GM18951 (cell line): ENCODE measurements around the gene GPR3.
"Not testable (repeated sequence)": the region's sequence is repeated elsewhere in the genome, so short reads cannot be mapped to it uniquely, and the experiment has no call there.

Source experiments
- POLR2A ChIP-seq: IDR thresholded peaks from 4 replicates; pipeline ENCODE4 v1.6.1; 2011; ENCODE audit warnings: mild to moderate bottlenecking; ENCODE audit not compliant: insufficient read length, insufficient read depth; ENCODE audit errors: extremely low read depth
- in situ Hi-C: fragments of 300-500 bp; cut with MboI; formaldehyde crosslinking; loops from one replicate; pipeline ENCODE4 v1.12.0; 2022; ENCODE audit warnings: low sequenced_read_pairs, mixed read lengths, inconsistent platforms; ENCODE audit not compliant: unreplicated experiment

GPR3 gene

DNA sequence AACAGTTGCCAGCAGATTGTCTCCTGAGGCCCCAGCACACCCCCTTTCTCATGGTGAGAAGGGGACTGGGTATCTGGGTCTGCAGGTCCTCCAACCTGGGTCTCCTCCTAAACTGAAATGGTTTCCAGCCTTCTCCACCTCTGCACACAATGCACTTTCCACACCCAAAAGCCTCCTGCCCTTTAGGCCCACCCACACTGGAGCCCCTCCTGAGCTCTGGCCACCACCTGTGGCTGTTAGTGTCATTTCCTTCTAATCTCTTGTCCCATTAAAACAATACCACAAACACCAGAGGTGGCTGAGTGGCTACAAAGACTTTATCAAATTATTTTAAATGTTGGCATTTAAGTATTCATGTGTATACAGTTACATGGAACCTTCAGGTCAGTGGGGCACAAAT, 11.5 kb downstream of the GPR3 start:
- in situ Hi-C loops, result no loop called here
- no peak for TF ChIP-seq POLR2A

- in situ Hi-C loops, result no loop called here
- no peak for TF ChIP-seq POLR2A
Observed at GRCh38 chr1:27405074-27405473, 12.7 kb downstream of the GPR3 start.

DNA sequence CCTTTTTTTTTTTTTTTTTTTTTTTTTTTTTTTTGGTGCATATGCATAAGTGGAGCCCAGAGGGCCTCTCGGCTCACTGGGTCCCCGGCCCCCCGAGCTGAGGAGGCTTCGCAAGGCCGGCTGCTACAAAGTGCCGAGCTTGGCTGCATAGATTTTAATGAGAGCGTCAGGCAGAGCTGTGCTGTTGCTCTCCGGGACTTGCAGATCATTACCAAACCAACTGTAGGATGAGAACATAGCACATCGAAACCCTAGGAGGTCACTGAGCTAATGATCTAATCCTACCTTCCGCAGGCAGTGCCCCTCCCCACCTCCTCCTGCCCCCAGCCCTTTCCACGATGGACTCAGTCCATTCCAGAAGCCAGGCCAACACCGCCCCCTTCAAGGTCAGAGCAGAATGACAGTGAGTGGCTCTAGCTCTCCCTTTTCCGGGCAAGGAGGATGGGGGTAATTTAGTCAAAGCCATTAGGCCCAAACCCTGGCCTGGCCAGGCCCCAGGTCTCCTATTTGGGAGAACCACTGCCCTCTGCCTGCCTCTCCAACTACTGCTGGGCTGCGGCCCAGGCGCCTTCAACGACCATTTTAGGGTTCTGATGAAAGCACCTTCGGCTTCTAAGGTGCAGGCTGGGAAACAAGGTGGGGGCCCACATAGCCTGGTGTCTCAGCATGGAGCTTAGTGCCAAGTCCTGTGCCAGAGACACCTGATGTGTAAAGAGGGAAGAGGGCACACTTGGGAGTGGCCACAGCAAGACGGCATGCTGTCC, 13.4 kb downstream of the GPR3 start:
- in situ Hi-C loops, result not testable (repeated sequence)

DNA sequence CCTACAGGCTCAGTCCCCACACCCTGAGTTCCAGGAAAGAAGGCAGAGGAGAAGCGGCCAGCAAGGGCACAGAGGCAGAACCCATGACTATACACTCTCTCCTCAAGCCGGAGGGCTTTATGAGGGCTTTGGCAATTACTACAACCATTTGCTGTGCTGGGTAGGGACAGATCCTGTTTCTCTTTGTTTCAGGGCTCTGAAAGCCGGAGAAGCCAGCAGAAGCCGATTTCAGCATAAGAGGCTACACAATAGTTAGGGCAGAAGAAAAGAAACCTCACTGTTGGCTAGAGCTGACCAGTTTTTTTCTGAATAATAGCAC, 13.9 kb downstream of the GPR3 start:
- no peak for TF ChIP-seq POLR2A
- in situ Hi-C loops, result no loop called here

- in situ Hi-C loops, result not testable (repeated sequence)
Observed at GRCh38 chr1:27406791-27407190, 14.4 kb downstream of the GPR3 start.

- in situ Hi-C loops, result no loop called here
- no peak for TF ChIP-seq POLR2A
Observed at GRCh38 chr1:27408151-27408550, 15.7 kb downstream of the GPR3 start.

DNA sequence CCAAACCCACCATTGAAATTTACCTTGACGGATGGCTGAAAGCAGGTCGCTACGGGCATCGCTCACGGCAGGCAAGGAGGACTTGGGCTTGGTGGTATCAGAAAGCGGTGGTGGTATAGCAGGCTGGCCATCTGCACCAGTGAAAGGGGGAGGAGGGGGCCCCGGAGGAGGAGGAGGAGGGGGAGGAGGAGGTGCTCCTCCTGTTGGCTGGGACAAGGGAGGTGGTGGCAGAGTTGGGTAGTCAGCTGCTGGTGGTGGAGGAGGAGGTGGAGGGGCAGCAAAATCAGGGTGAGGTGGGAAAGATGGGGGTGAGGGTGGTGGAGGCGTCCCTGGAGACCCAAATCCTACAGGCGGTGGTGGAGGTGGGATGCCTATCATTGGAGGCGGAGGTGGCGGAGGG, 17.2 kb downstream of the GPR3 start:
- no peak for TF ChIP-seq POLR2A
- in situ Hi-C loops, result no loop called here

GRCh38 chr1:27410709-27411108, 18.3 kb downstream of the GPR3 start:
- in situ Hi-C loops, result no loop called here
- TF ChIP-seq POLR2A, result no peak

- no peak for TF ChIP-seq POLR2A
- in situ Hi-C loops, result no loop called here
Observed at GRCh38 chr1:27412502-27412901, 20.1 kb downstream of the GPR3 start.

GRCh38 chr1:27413004-27413403, 20.6 kb downstream of the GPR3 start:
- in situ Hi-C loops, result no loop called here
- TF ChIP-seq POLR2A, result no peak

GRCh38 chr1:27414091-27414490, 21.7 kb downstream of the GPR3 start:
- TF ChIP-seq POLR2A, result no peak
- in situ Hi-C loops, result no loop called here

DNA sequence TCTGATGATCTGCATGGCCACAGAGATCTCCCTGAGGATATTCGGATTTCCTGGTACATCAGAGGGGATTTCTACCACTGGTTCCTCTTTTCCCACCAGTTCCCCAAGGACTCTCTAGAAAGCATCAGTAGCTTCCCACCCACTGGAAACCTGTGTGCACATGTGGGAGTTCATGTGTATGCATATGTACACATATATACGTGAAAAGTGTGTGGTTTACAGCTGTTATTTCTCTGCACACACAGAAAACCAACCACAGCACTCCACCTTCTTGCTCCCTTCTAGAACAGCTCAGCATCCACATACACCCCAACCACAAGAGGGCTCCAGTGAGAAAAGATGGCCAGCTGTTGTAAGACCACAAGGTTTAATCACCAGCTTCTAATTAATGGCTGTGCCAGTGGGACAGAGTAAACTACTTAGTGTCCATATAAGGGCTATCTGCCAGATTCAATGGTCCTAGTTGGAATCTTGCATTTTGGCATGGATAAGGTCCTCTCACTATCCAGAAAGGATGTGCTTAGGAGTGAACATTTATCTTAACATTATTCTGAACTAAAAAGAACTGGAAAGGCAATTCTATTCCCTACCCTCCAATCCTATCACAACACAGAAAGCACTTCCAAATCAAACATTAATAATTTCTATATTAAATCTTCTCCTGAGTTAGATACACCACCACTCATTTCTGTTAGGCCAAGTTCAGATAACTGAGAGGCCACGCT, 24.1 kb downstream of the GPR3 start:
- in situ Hi-C loops, result no loop called here
- TF ChIP-seq POLR2A, result no peak

DNA sequence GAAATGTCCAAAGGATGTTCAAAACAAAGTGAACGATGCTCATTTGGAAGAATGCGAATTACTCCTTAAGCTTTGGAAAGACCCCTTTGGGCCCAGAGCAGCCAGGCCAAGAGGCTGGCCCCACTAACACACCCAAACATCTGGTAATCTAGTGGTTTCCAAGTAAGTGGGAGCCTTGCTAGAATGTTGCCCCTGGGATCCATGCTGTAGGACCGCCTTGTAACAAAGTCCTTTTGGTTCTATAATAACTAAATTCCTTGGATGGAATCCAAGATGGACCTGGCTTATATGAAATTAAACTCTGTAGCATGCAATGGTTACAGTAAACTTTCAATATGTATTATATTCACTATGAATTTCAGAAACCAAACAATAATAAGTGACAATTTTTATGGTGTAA, 25.3 kb downstream of the GPR3 start:
- in situ Hi-C loops, result no loop called here
- no peak for TF ChIP-seq POLR2A

DNA sequence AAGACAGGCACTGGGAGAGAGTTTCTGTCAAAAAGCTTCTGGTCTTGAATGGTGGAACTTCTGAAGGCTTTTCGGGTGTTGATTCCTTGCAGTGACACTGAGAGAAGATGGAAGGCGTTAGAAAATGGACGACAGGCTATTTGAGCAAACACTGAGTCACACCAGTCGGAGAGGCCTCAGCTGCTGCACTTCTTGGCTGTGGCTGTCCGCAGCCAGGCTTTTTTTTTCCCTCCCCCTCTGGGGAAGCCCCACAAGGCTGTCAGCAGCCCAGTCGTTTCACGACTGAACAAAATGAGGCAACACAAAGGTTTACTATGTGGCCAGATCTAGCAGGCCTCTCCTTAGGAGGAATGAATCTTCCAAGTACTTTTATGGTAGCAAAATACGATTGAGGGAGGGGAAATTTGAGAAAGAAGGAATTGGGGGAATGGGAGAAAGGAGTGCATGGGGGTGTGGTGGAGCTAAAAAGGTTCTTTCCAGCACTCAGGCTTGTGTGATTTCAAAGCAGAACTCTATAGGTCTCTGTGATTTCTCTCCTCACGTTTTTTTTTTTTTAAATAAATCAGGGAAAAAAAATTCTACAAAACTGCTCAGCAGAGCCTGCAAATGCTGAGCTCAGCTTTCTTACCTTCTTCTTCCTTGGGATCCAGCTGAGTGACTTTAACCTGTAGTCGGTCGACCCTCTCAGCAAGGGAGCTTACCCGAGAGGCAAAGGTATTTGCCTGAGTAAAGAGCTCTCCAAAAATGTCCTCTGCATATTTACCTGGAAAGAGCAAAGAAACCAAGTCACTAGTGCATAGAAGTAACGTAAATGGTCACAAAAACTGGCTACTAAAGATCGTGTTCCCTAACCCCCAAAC, 26.1 kb downstream of the GPR3 start:
- in situ Hi-C loops, result no loop called here
- TF ChIP-seq POLR2A, result no peak
